Stomach (tissue), 9 donors: ENCODE measurements around the gene ZNF516. TPM values are rescaled to one million over a fixed set of nuclear protein-coding genes. Genes with fewer than 3 reads are reported as not detected.
A peak's percentile ranks its signal among the peaks of the same experiment; 100 is the strongest.

Experiments used
- DNase-seq, 2 donors: peaks; one replicate each; pipeline versions ENCODE4 v3.0.0 to v3.0.0-alpha.2; 2013 to 2019
- H3K27ac ChIP-seq, 5 donors: fragments of 200-600 bp in 4 of 5; sonication (generic) in 4 of 5; one replicate each; pipeline ENCODE4 v1.5.1; 2013 to 2019; ENCODE audit warnings: mild to moderate bottlenecking in 1 of 5, moderate library complexity in 1 of 5
- H3K27me3 ChIP-seq, 3 donors: fragments of 200-600 bp; sonication (generic); one replicate each; pipeline ENCODE4 v1.5.1; 2017 to 2019; ENCODE audit warnings: mixed run types in 1 of 3
- H3K36me3 ChIP-seq, 4 donors: fragments of 200-600 bp; sonication (generic); 1 replicate in 3 of 4; 2 replicates in 1 of 4; pipeline ENCODE4 v1.5.1; 2016 to 2019
- H3K4me1 ChIP-seq, 4 donors: fragments of 200-600 bp; sonication (generic); one replicate each; pipeline ENCODE4 v1.5.1; 2016 to 2019
- H3K4me3 ChIP-seq, 4 donors: fragments of 200-600 bp; sonication (generic) in 3 of 4; one replicate each; pipeline ENCODE4 v1.5.1; 2016 to 2019; ENCODE audit warnings: mild to moderate bottlenecking in 1 of 4
- H3K9me3 ChIP-seq, 4 donors: fragments of 200-600 bp; sonication (generic); one replicate each; pipeline ENCODE4 v1.5.1; 2016 to 2019
- CTCF ChIP-seq, 7 experiments: fragments of 450-650 bp in 4 of 7; fragments of 200-600 bp in 3 of 7; sonication (generic) in 3 of 7; IDR thresholded peaks; one replicate each; pipeline ENCODE4 v1.5.1; 2016 to 2019; ENCODE audit warnings: antibody characterized with exemption in 7 of 7, control low read depth in 2 of 7, mild to moderate bottlenecking in 1 of 7
- EP300 ChIP-seq: sonication (generic); formaldehyde crosslinking; IDR thresholded peaks from one replicate; pipeline ENCODE4 v1.6.1; 2017; ENCODE audit warnings: antibody characterized with exemption
- POLR2A ChIP-seq, 4 donors: fragments of 450-650 bp; IDR thresholded peaks; one replicate each; pipeline ENCODE4 v1.6.1; 2016; ENCODE audit warnings: antibody characterized with exemption in 4 of 4, control low read depth in 2 of 4, mild to moderate bottlenecking in 1 of 4, moderate library complexity in 1 of 4
- POLR2AphosphoS5 ChIP-seq, 3 donors: sonication (generic); formaldehyde crosslinking; IDR thresholded peaks; one replicate each; pipeline ENCODE4 v1.6.1; 2016; ENCODE audit warnings: antibody characterized with exemption in 3 of 3
- WGBS, 5 donors: extraction: QIAGEN DNeasy Blood & Tissue Kit in 3 of 5; methylation state at CpG; one replicate each; pipeline versions ENCODE4 v1.1.5 to v1.1.7; 2013 to 2018; 5-methylcytosine and 5-hydroxymethylcytosine counted together
- intact Hi-C: fragments of 100-400 bp; cut with DNase I; formaldehyde crosslinking; loops from one replicate; pipeline ENCODE4 v1.15.1; 2023; ENCODE audit warnings: low total_unique reads
- polyA plus RNA-seq, 3 donors: library from polyadenylated mRNA; stranded (reverse); fragments of 200-250 nt; gene quantifications; one replicate each; pipeline ENCODE4 v1.2.3, GENCODE V29; 2013
- total RNA-seq, 5 donors: library from RNA; depleted of rRNA; stranded (reverse); fragments of >200 nt; gene quantifications; one replicate each; pipeline versions ENCODE4 v1.1.0 to v1.2.3, GENCODE V29; 2014 to 2016
- donor health status: healthy with polysubstance abuse.
- donor health status: Bipolar disorder and iron deficiency.
- donor health status: healthy.

The ZNF516 gene
- total and polyA plus RNA-seq, 8 donors: 2.3 to 25.9 (median 14.4) TPM

GRCh38 chr18:76530846-76531245, 35.8 kb upstream of the ZNF516 start:
- 88 to 98% (median 92%) methylated on average over 9 of the region's 9 CpGs for WGBS, 5 donors
- no peak for DNase-seq

GRCh38 chr18:76530391-76530790, 35.3 kb upstream of the ZNF516 start:
- TF ChIP-seq EP300 (no peak), POLR2A (IDR thresholded peaks at IDR 0.05) (no peak), CTCF (IDR thresholded peaks at IDR 0.05) (no peak), POLR2AphosphoS5 (IDR thresholded peaks at IDR 0.05) (no peak)
- Histone ChIP-seq H3K36me3 (no peaks in the 10 kb centered on the region), H3K9me3 (no peaks in the 10 kb centered on the region), H3K27ac (no peak overlapping the region), H3K4me3 (no peak overlapping the region), H3K27me3 (peaks cover 0 to 3% (median 0%) of the 10 kb centered on the region in 3 donors), H3K4me1 (peaks cover 0 to 22% (median 16%) of the 10 kb centered on the region in 4 donors)
- 92 to 98% (median 96%) methylated on average over 11 of the region's 11 CpGs for WGBS, 5 donors
- intact Hi-C loops: no loop called here
- no peak for DNase-seq

More at GRCh38 chr18:76530846-76531245, 35.8 kb upstream of the ZNF516 start:
- Histone ChIP-seq H3K36me3 (no peaks in the 10 kb centered on the region), H3K9me3 (no peaks in the 10 kb centered on the region), H3K27me3 (peaks cover 0 to 3% (median 0%) of the 10 kb centered on the region in 3 donors), H3K4me1 (peaks cover 0 to 19% (median 16%) of the 10 kb centered on the region in 4 donors), H3K4me3 (no peak overlapping the region), H3K27ac (no peak overlapping the region)
- intact Hi-C loops: no loop called here
- TF ChIP-seq POLR2AphosphoS5 (IDR thresholded peaks at IDR 0.05) (no peak), POLR2A (IDR thresholded peaks at IDR 0.05) (no peak), CTCF (IDR thresholded peaks at IDR 0.05) (no peak), EP300 (no peak)

GRCh38 chr18:76529433-76529811, 34.4 kb upstream of the ZNF516 start:
- peak overlapping the region; percentile 7 to 79 (median 67) for H3K27ac ChIP-seq
- 80 to 85% (median 84%) methylated on average over 23 of the region's 23 CpGs for WGBS, 5 donors
- intact Hi-C loops: no loop called here

More at GRCh38 chr18:76529433-76529811, 34.4 kb upstream of the ZNF516 start:
- no peaks in the 10 kb centered on the region for H3K9me3 ChIP-seq
- H3K36me3 ChIP-seq: no peaks in the 10 kb centered on the region
- peaks cover 0 to 3% (median 0%) of the 10 kb centered on the region in 3 donors for H3K27me3 ChIP-seq
- no peak for TF ChIP-seq POLR2AphosphoS5 (IDR thresholded peaks at IDR 0.05)
- TF ChIP-seq EP300: no peak
- no peak for TF ChIP-seq CTCF (IDR thresholded peaks at IDR 0.05)
- TF ChIP-seq POLR2A (IDR thresholded peaks at IDR 0.05): no peak
- H3K4me1 ChIP-seq: peaks cover 0 to 30% (median 16%) of the 10 kb centered on the region in 4 donors
- peak overlapping the region; percentile 34 to 50 (median 46) for H3K4me3 ChIP-seq
- no peak for DNase-seq
